ENCODE data around the gene CASP4. TPM values are rescaled to one million over a fixed set of nuclear protein-coding genes. Genes with fewer than 3 reads are reported as not detected.
A peak's percentile ranks its signal among the peaks of the same experiment; 100 is the strongest.

Gene CASP4
- total RNA-seq, 1 experiment from 2014 or later: 21.1 TPM

GRCh38 chr11:104997288-104997687, 28.9 kb upstream of the CASP4 start:
- H3K4me3 ChIP-seq (replicated peaks in 1 of 2; ENCODE audit: low read depth in 1 of 2, low read length in 2 of 2): no peak overlapping the region
- no peaks in the 10 kb centered on the region for H3K27me3 ChIP-seq (ENCODE audit: insufficient read depth, low read length)
- no peak overlapping the region for H3K4me2 ChIP-seq (ENCODE audit: low read length)
- no peak for TF ChIP-seq SRF (IDR thresholded peaks at IDR 0.05; ENCODE audit: low read depth)
- intact Hi-C loops (cut with micrococcal nuclease): no loop called here
- ChIA-PET RAD21 (ENCODE audit: low non-redundant PET in 1 of 2, low total read pairs in 2 of 2, uncharacterized antibody in 2 of 2, unreplicated experiment in 2 of 2) (no interaction called here), POLR2A (no interaction called here), CTCF (interaction anchor here (1.1 kb wide), 1 partner anchor 12 kb away, joined by 3 read pairs; no protein-coding TSS in a partner anchor)
- no peaks in the 10 kb centered on the region for H3K9me2 ChIP-seq (ENCODE audit: insufficient read depth)
- no peaks in the 10 kb centered on the region for H3K79me2 ChIP-seq (ENCODE audit: insufficient read depth, low read length)
- peak overlapping the region; percentile 25 for H2AFZ ChIP-seq (ENCODE audit: low read depth, low read length, poor library complexity, severe bottlenecking)
- H3K9ac ChIP-seq (ENCODE audit: low read length): no peak overlapping the region
- DNase-seq (ENCODE audit: low read depth, low spot score) (no peak), ATAC-seq (no peak)
- H4K20me1 ChIP-seq (ENCODE audit: insufficient read depth): no peaks in the 10 kb centered on the region
- no TSS peak for BruUV-seq (replicated peaks)
- H3K9me3 ChIP-seq (ENCODE audit: control insufficient read depth in 1 of 2, insufficient read depth in 1 of 2, low read depth in 1 of 2, low read length in 2 of 2): no peaks in the 10 kb centered on the region
- no peak overlapping the region for H3K27ac ChIP-seq (ENCODE audit: low read depth, low read length)
- H3K36me3 ChIP-seq (ENCODE audit: control insufficient read depth in 1 of 2, insufficient read depth in 2 of 2, low read length in 2 of 2): no peaks in the 10 kb centered on the region
- peaks cover 0 to 12% of the 10 kb centered on the region in 2 experiments; a peak in 2 of 4 replicates for H3K4me1 ChIP-seq (ENCODE audit: control insufficient read depth in 1 of 2, insufficient read depth in 2 of 2, low read length in 2 of 2)

- Histone ChIP-seq H3K4me2 (ENCODE audit: low read length) (no peak overlapping the region), H3K9me2 (ENCODE audit: insufficient read depth) (no peaks in the 10 kb centered on the region), H4K20me1 (ENCODE audit: insufficient read depth) (no peaks in the 10 kb centered on the region), H2AFZ (ENCODE audit: low read depth, low read length, poor library complexity, severe bottlenecking) (no peak overlapping the region), H3K4me1 (ENCODE audit: control insufficient read depth in 1 of 2, insufficient read depth in 2 of 2, low read length in 2 of 2) (peaks cover 0 to 4% of the 10 kb centered on the region in 2 experiments; a peak in 2 of 4 replicates), H3K79me2 (ENCODE audit: insufficient read depth, low read length) (no peaks in the 10 kb centered on the region), H3K27ac (ENCODE audit: low read depth, low read length) (no peak overlapping the region), H3K27me3 (ENCODE audit: insufficient read depth, low read length) (no peaks in the 10 kb centered on the region), H3K36me3 (ENCODE audit: control insufficient read depth in 1 of 2, insufficient read depth in 2 of 2, low read length in 2 of 2) (no peaks in the 10 kb centered on the region), H3K9me3 (ENCODE audit: control insufficient read depth in 1 of 2, insufficient read depth in 1 of 2, low read depth in 1 of 2, low read length in 2 of 2) (no peaks in the 10 kb centered on the region), H3K9ac (ENCODE audit: low read length) (no peak overlapping the region), H3K4me3 (replicated peaks in 1 of 2; ENCODE audit: low read depth in 1 of 2, low read length in 2 of 2) (no peak overlapping the region)
- intact Hi-C loops (cut with micrococcal nuclease): no loop called here
- ATAC-seq (no peak), DNase-seq (ENCODE audit: low read depth, low spot score) (no peak)
- no peak for TF ChIP-seq FOSL1 (IDR thresholded peaks at IDR 0.05; ENCODE audit: low read depth)
- TF ChIP-seq MAX (IDR thresholded peaks at IDR 0.05): no peak
- no peak for TF ChIP-seq EZH2phosphoT487 (IDR thresholded peaks at IDR 0.05; ENCODE audit: borderline replicate concordance)
- TF ChIP-seq EGR1 (IDR thresholded peaks at IDR 0.05; ENCODE audit: low read depth): no peak
- no peak for TF ChIP-seq POLR2A (IDR thresholded peaks at IDR 0.05; ENCODE audit: borderline replicate concordance, extremely low read depth, insufficient read depth, insufficient read length)
- TF ChIP-seq CBX3 (IDR thresholded peaks at IDR 0.05; ENCODE audit: low read depth): no peak
- no peak for TF ChIP-seq ATF3 (IDR thresholded peaks at IDR 0.05)
- RAD21 ChIA-PET (ENCODE audit: low non-redundant PET in 1 of 2, low total read pairs in 2 of 2, uncharacterized antibody in 2 of 2, unreplicated experiment in 2 of 2): no interaction called here
- CTCF ChIA-PET: no interaction called here
- no TSS peak for BruUV-seq (replicated peaks)
- POLR2A ChIA-PET: no interaction called here
Observed at GRCh38 chr11:104995001-104995408, 26.6 kb upstream of the CASP4 start.
